ENCODE measurements around the gene MLC1. TPM values are rescaled to one million over a fixed set of nuclear protein-coding genes. Genes with fewer than 3 reads are reported as not detected.

The MLC1 gene
- total and polyA plus RNA-seq, 4 donors = 0.13 to 9.4 (median 0.33) TPM; not detected in 1

GRCh38 chr22:50067244-50067643, 18.0 kb downstream of the MLC1 start:
- Histone ChIP-seq H3K36me3 (ENCODE audit: control insufficient read depth in 4 of 4, insufficient read depth in 3 of 4, low read depth in 1 of 4, low read length in 3 of 4) (no peaks in the 10 kb centered on the region), H3K9me3 (ENCODE audit: control insufficient read depth in 4 of 4, low read length in 3 of 4) (no peaks in the 10 kb centered on the region), H3K4me1 (ENCODE audit: control insufficient read depth in 4 of 4, insufficient read depth in 4 of 4, low read length in 3 of 4) (no peaks in the 10 kb centered on the region), H3K27me3 (ENCODE audit: control insufficient read depth in 4 of 4, insufficient read depth in 4 of 4, low read length in 3 of 4) (no peaks in the 10 kb centered on the region), H3K9ac (ENCODE audit: low read depth in 1 of 2, low read length in 2 of 2) (no peak overlapping the region), H3K27ac (ENCODE audit: low read depth in 1 of 2, low read length in 2 of 2) (no peak overlapping the region), H3K4me3 (ENCODE audit: low read depth in 1 of 3, low read length in 3 of 3) (no peak overlapping the region)
- 79% methylated on average over 8 of the region's 8 CpGs for WGBS
- TF ChIP-seq TAF1 (conservative IDR thresholded peaks at IDR 0.05) (no peak), RAD21 (IDR thresholded peaks at IDR 0.05) (no peak), EGR1 (IDR thresholded peaks at IDR 0.05; ENCODE audit: low read depth in 2 of 2) (no peak), NR2F2 (IDR thresholded peaks at IDR 0.05) (no peak), CTCF (IDR thresholded peaks at IDR 0.05; ENCODE audit: low read depth, low read length, missing input control) (no peak), ATF3 (IDR thresholded peaks at IDR 0.05) (no peak), SP1 (IDR thresholded peaks at IDR 0.05) (no peak), FOXA2 (IDR thresholded peaks at IDR 0.05) (no peak), ZBTB33 (IDR thresholded peaks at IDR 0.05) (no peak), HNF4G (IDR thresholded peaks at IDR 0.05) (no peak), FOXA1 (IDR thresholded peaks at IDR 0.05) (no peak), MAX (IDR thresholded peaks at IDR 0.05) (no peak), HNF4A (conservative IDR thresholded peaks at IDR 0.05) (no peak), REST (IDR thresholded peaks at IDR 0.05) (no peak), JUND (IDR thresholded peaks at IDR 0.05) (no peak), RXRA (IDR thresholded peaks at IDR 0.05) (no peak), YY1 (IDR thresholded peaks at IDR 0.05) (no peak), GABPA (IDR thresholded peaks at IDR 0.05 in 1 of 2, conservative IDR thresholded peaks at IDR 0.05 in 1 of 2) (no peak)
- no peak for DNase-seq (ENCODE audit: low spot score)
